MM.1S (cell line): ENCODE results near the gene ATP1A4.

Experiments used
- CTCF ChIP-seq: fragments of 300-600 bp; sonication (generic); IDR thresholded peaks from 2 replicates; pipeline ENCODE4 v1.5.1; 2016; ENCODE audit warnings: antibody characterized with exemption, low read length, mixed read lengths
- EZH2 ChIP-seq: fragments of 300-600 bp; sonication (generic); optimal IDR thresholded peaks from 2 replicates; pipeline ENCODE3; 2017; ENCODE audit warnings: low read depth, mild to moderate bottlenecking, antibody characterized with exemption, low read length, mixed read lengths
- EZH2phosphoT487 ChIP-seq: fragments of 300-600 bp; sonication (generic); IDR thresholded peaks from 2 replicates; pipeline ENCODE4 v1.6.1; 2018; ENCODE audit warnings: antibody characterized with exemption, low read length

- no peak for TF ChIP-seq CTCF
- no peak for TF ChIP-seq EZH2
- TF ChIP-seq EZH2phosphoT487, result no peak
These were observed 20.0 kb downstream of the ATP1A4 start for GRCh38 chr1:160171354-160171753.
